ENCODE measurements around the gene BCAT1. TPM values are rescaled to one million over a fixed set of nuclear protein-coding genes. Genes with fewer than 3 reads are reported as not detected.
A peak's percentile ranks its signal among the peaks of the same experiment; 100 is the strongest.
"Not testable (repeated sequence)": the region's sequence is repeated elsewhere in the genome, so short reads cannot be mapped to it uniquely, and the experiment has no call there.

Gene BCAT1
- total RNA-seq, 1 experiment from 2014 or later: 0.74 TPM

GRCh38 chr12:24852420-24852819 lies 96.5 kb downstream of the BCAT1 start:
- H3K4me2 ChIP-seq (ENCODE audit: low read length): no peak overlapping the region
- no peak for ATAC-seq
- ChIA-PET RAD21 (ENCODE audit: low non-redundant PET in 1 of 2, low total read pairs in 2 of 2, uncharacterized antibody in 2 of 2, unreplicated experiment in 2 of 2) (no interaction called here), POLR2A (no interaction called here), CTCF (interaction anchor here (0.9 to 1.0 kb wide), 2 partner anchors 8 to 1998 kb away, joined by 3 to 4 read pairs; no protein-coding TSS in a partner anchor)
- no peak overlapping the region for H2AFZ ChIP-seq (ENCODE audit: low read depth, low read length, poor library complexity, severe bottlenecking)
- H3K27ac ChIP-seq (ENCODE audit: low read depth, low read length): no peak overlapping the region
- no TSS peak for BruUV-seq (replicated peaks)
- H3K79me2 ChIP-seq (ENCODE audit: insufficient read depth, low read length): no peaks in the 10 kb centered on the region
- intact Hi-C loops (cut with micrococcal nuclease): loop anchor here (2.0 kb wide), 1 partner anchor 278 kb away; no protein-coding TSS in a partner anchor
- no peak overlapping the region for H3K4me3 ChIP-seq (replicated peaks in 1 of 2; ENCODE audit: low read depth in 1 of 2, low read length in 2 of 2)
- no peaks in the 10 kb centered on the region for H3K9me3 ChIP-seq (ENCODE audit: control insufficient read depth in 1 of 2, insufficient read depth in 1 of 2, low read depth in 1 of 2, low read length in 2 of 2)
- H3K4me1 ChIP-seq (ENCODE audit: control insufficient read depth in 1 of 2, insufficient read depth in 2 of 2, low read length in 2 of 2): no peaks in the 10 kb centered on the region
- peaks cover 8% of the 10 kb centered on the region; the same call in 1 of the 2 replicates for H3K27me3 ChIP-seq (ENCODE audit: insufficient read depth, low read length)
- no peak overlapping the region for H3K9ac ChIP-seq (ENCODE audit: low read length)
- no peaks in the 10 kb centered on the region for H3K36me3 ChIP-seq (ENCODE audit: control insufficient read depth in 1 of 2, insufficient read depth in 2 of 2, low read length in 2 of 2)
- no peak for DNase-seq (ENCODE audit: low read depth, low spot score)
- H4K20me1 ChIP-seq (ENCODE audit: insufficient read depth): no peaks in the 10 kb centered on the region
- no peaks in the 10 kb centered on the region for H3K9me2 ChIP-seq (ENCODE audit: insufficient read depth)
- TF ChIP-seq CTCF (IDR thresholded peaks at IDR 0.05 in 2 of 3, conservative IDR thresholded peaks at IDR 0.05 in 1 of 3; ENCODE audit: borderline replicate concordance in 1 of 3, insufficient read depth in 1 of 3, low read depth in 2 of 3, low read length in 2 of 3): peak; percentile 8 to 55 (median 34); a peak in 4 of 6 replicates
- no peak for TF ChIP-seq ZBTB33 (IDR thresholded peaks at IDR 0.05; ENCODE audit: extremely low read depth, insufficient replicate concordance, low read length)
- TF ChIP-seq FOSL1 (IDR thresholded peaks at IDR 0.05; ENCODE audit: low read depth): no peak
- no peak for TF ChIP-seq POLR2AphosphoS5 (IDR thresholded peaks at IDR 0.05; ENCODE audit: low read depth, low read length)
- TF ChIP-seq SIN3A (IDR thresholded peaks at IDR 0.05; ENCODE audit: low read depth): no peak
- TF ChIP-seq JUND (IDR thresholded peaks at IDR 0.05): no peak
- no peak for TF ChIP-seq SP1 (IDR thresholded peaks at IDR 0.05; ENCODE audit: low read depth)
- no peak for TF ChIP-seq CEBPB (IDR thresholded peaks at IDR 0.05; ENCODE audit: low read depth)
- no peak for TF ChIP-seq TCF7L2 (IDR thresholded peaks at IDR 0.05; ENCODE audit: borderline replicate concordance, extremely low read depth, insufficient read depth, insufficient read length)
- TF ChIP-seq MAX (IDR thresholded peaks at IDR 0.05): no peak
- no peak for TF ChIP-seq EZH2 (IDR thresholded peaks at IDR 0.05)
- TF ChIP-seq ZNF274 (IDR thresholded peaks at IDR 0.05; ENCODE audit: low read depth, low read length): no peak
- no peak for TF ChIP-seq CBX3 (IDR thresholded peaks at IDR 0.05; ENCODE audit: low read depth)
- peak; percentile 12; the same call in 1 of the 2 replicates for TF ChIP-seq RAD21 (IDR thresholded peaks at IDR 0.05; ENCODE audit: low read depth)
- no peak for TF ChIP-seq EZH2phosphoT487 (IDR thresholded peaks at IDR 0.05; ENCODE audit: borderline replicate concordance)
- no peak for TF ChIP-seq EGR1 (IDR thresholded peaks at IDR 0.05; ENCODE audit: low read depth)

- POLR2A ChIA-PET; H2AFZ ChIP-seq (ENCODE audit: low read depth, low read length, poor library complexity, severe bottlenecking); H3K9ac ChIP-seq (ENCODE audit: low read length); H4K20me1 ChIP-seq (ENCODE audit: insufficient read depth); H3K27me3 ChIP-seq (ENCODE audit: insufficient read depth, low read length); H3K4me2 ChIP-seq (ENCODE audit: low read length); H3K4me3 ChIP-seq (replicated peaks in 1 of 2; ENCODE audit: low read depth in 1 of 2, low read length in 2 of 2); DNase-seq (ENCODE audit: low read depth, low spot score); ATAC-seq; H3K9me3 ChIP-seq (ENCODE audit: control insufficient read depth in 1 of 2, insufficient read depth in 1 of 2, low read depth in 1 of 2, low read length in 2 of 2); H3K79me2 ChIP-seq (ENCODE audit: insufficient read depth, low read length); BruUV-seq (replicated peaks); RAD21 ChIA-PET (ENCODE audit: low non-redundant PET in 1 of 2, low total read pairs in 2 of 2, uncharacterized antibody in 2 of 2, unreplicated experiment in 2 of 2); H3K4me1 ChIP-seq (ENCODE audit: control insufficient read depth in 1 of 2, insufficient read depth in 2 of 2, low read length in 2 of 2); H3K27ac ChIP-seq (ENCODE audit: low read depth, low read length); H3K9me2 ChIP-seq (ENCODE audit: insufficient read depth); H3K36me3 ChIP-seq (ENCODE audit: control insufficient read depth in 1 of 2, insufficient read depth in 2 of 2, low read length in 2 of 2): not testable (repeated sequence)
- intact Hi-C loops (cut with micrococcal nuclease): loop anchor here (2.0 kb wide), 1 partner anchor 279 kb away; no protein-coding TSS in a partner anchor
- CTCF ChIA-PET: interaction anchor here (0.9 to 1.0 kb wide), 2 partner anchors 9 to 1998 kb away, joined by 3 to 4 read pairs; no protein-coding TSS in a partner anchor
Observed at GRCh38 chr12:24851883-24852282, 97.0 kb downstream of the BCAT1 start.

Data from HCT116 (cell line).